Measurements from ENCODE around the gene LRRC63.
"Not testable (repeated sequence)": the region's sequence is repeated elsewhere in the genome, so short reads cannot be mapped to it uniquely, and the experiment has no call there.

The LRRC63 gene

GRCh38 chr13:46202966-46203365 lies 8.8 kb upstream of the LRRC63 start:
- no peak overlapping the region for H3K4me3 ChIP-seq (ENCODE audit: low read depth, low read length)
- TF ChIP-seq CTCF (IDR thresholded peaks at IDR 0.05; ENCODE audit: low read depth, low read length, missing control alignments): no peak
- in situ Hi-C loops (cut with HindIII; ENCODE audit: low sequenced_read_pairs): no loop called here
- DNase-seq (ENCODE audit: low read depth): no peak

GRCh38 chr13:46206143-46206542 lies 5.6 kb upstream of the LRRC63 start:
- in situ Hi-C loops (cut with HindIII; ENCODE audit: low sequenced_read_pairs): no loop called here
- no peak for DNase-seq (ENCODE audit: low read depth)

GRCh38 chr13:46207828-46208227 lies 3.9 kb upstream of the LRRC63 start:
- TF ChIP-seq CTCF (IDR thresholded peaks at IDR 0.05; ENCODE audit: low read depth, low read length, missing control alignments): no peak
- in situ Hi-C loops (cut with HindIII; ENCODE audit: low sequenced_read_pairs): no loop called here
- DNase-seq (ENCODE audit: low read depth): no peak
- H3K4me3 ChIP-seq (ENCODE audit: low read depth, low read length): no peak overlapping the region

More at GRCh38 chr13:46206143-46206542, 5.6 kb upstream of the LRRC63 start:
- no peak for TF ChIP-seq CTCF (IDR thresholded peaks at IDR 0.05; ENCODE audit: low read depth, low read length, missing control alignments)
- H3K4me3 ChIP-seq (ENCODE audit: low read depth, low read length): no peak overlapping the region

GRCh38 chr13:46210362-46211083 lies 1.2 kb upstream of the LRRC63 start:
- DNase-seq (ENCODE audit: low read depth): no peak
- no peak overlapping the region for H3K4me3 ChIP-seq (ENCODE audit: low read depth, low read length)
- no peak for TF ChIP-seq CTCF (IDR thresholded peaks at IDR 0.05; ENCODE audit: low read depth, low read length, missing control alignments)
- in situ Hi-C loops (cut with HindIII; ENCODE audit: low sequenced_read_pairs): no loop called here

GRCh38 chr13:46211116-46211482 lies 629 bp upstream of the LRRC63 start:
- no peak for DNase-seq (ENCODE audit: low read depth)
- no peak for TF ChIP-seq CTCF (IDR thresholded peaks at IDR 0.05; ENCODE audit: low read depth, low read length, missing control alignments)
- peak overlapping the region; percentile 60 for H3K4me3 ChIP-seq (ENCODE audit: low read depth, low read length)
- in situ Hi-C loops (cut with HindIII; ENCODE audit: low sequenced_read_pairs): no loop called here

- in situ Hi-C loops (cut with HindIII; ENCODE audit: low sequenced_read_pairs): no loop called here
- no peak overlapping the region for H3K4me3 ChIP-seq (ENCODE audit: low read depth, low read length)
- no peak for TF ChIP-seq CTCF (IDR thresholded peaks at IDR 0.05; ENCODE audit: low read depth, low read length, missing control alignments)
- DNase-seq (ENCODE audit: low read depth): no peak
These were observed 1.5 kb downstream of the LRRC63 start for GRCh38 chr13:46213242-46213641.

- DNase-seq (ENCODE audit: low read depth); in situ Hi-C loops (cut with HindIII; ENCODE audit: low sequenced_read_pairs); H3K4me3 ChIP-seq (ENCODE audit: low read depth, low read length): not testable (repeated sequence)
These were observed 3.0 kb downstream of the LRRC63 start for GRCh38 chr13:46214741-46215140.

GRCh38 chr13:46220234-46220633 lies 8.5 kb downstream of the LRRC63 start:
- in situ Hi-C loops (cut with HindIII; ENCODE audit: low sequenced_read_pairs); DNase-seq (ENCODE audit: low read depth); H3K4me3 ChIP-seq (ENCODE audit: low read depth, low read length): not testable (repeated sequence)
